PFSK-1 (cell line): ENCODE data around the gene PTPRM.

Experiments
- FOXP2 ChIP-seq: optimal IDR thresholded peaks from 2 replicates; pipeline ENCODE3; 2011; ENCODE audit warnings: borderline replicate concordance, control low read depth, inconsistent platforms; ENCODE audit not compliant: insufficient read depth; ENCODE audit errors: extremely low read length, extremely low read depth
- POLR2AphosphoS5 ChIP-seq: IDR thresholded peaks from 2 replicates; pipeline ENCODE4 v1.6.1; 2012; ENCODE audit warnings: low read depth, mild to moderate bottlenecking, control low read depth, low read length, moderate library complexity
- REST ChIP-seq, 2 experiments: IDR thresholded peaks; 2 replicates each; pipeline versions ENCODE4 v1.6.1 to v1.8.0; 2011 to 2012; ENCODE audit warnings: low read depth in 2 of 2, low read length in 2 of 2, control low read depth in 1 of 2, inconsistent platforms in 1 of 2, mild to moderate bottlenecking in 1 of 2, moderate library complexity in 1 of 2; ENCODE audit not compliant: insufficient read depth in 1 of 2
- SIN3A ChIP-seq: IDR thresholded peaks from 2 replicates; pipeline ENCODE4 v1.6.1; 2012; ENCODE audit warnings: mild to moderate bottlenecking, low read length, moderate library complexity, borderline replicate concordance; ENCODE audit not compliant: insufficient read depth
- TAF1 ChIP-seq: IDR thresholded peaks from 2 replicates; pipeline ENCODE4 v1.6.1; 2012; ENCODE audit warnings: low read length, control low read depth, borderline replicate concordance; ENCODE audit not compliant: insufficient read depth

Gene PTPRM

GRCh38 chr18:8413751-8414150, 846.6 kb downstream of the PTPRM start:
- TF ChIP-seq POLR2AphosphoS5 (no peak), SIN3A (no peak), REST (IDR thresholded peaks at IDR 0.05; ENCODE audit: insufficient read depth in 1 of 2, low read depth in 2 of 2, low read length in 2 of 2) (no peak), FOXP2 (no peak), TAF1 (no peak)

- TF ChIP-seq REST (IDR thresholded peaks at IDR 0.05; ENCODE audit: insufficient read depth in 1 of 2, low read depth in 2 of 2, low read length in 2 of 2) (no peak), SIN3A (no peak), TAF1 (no peak), FOXP2 (no peak), POLR2AphosphoS5 (no peak)
These were observed 849.3 kb downstream of the PTPRM start for GRCh38 chr18:8416212-8417019.

GRCh38 chr18:8422391-8422790, 855.3 kb downstream of the PTPRM start:
- TF ChIP-seq POLR2AphosphoS5 = no peak
- no peak for TF ChIP-seq TAF1
- no peak for TF ChIP-seq SIN3A
- TF ChIP-seq FOXP2 = no peak
- TF ChIP-seq REST (IDR thresholded peaks at IDR 0.05; ENCODE audit: insufficient read depth in 1 of 2, low read depth in 2 of 2, low read length in 2 of 2) = no peak

GRCh38 chr18:8423051-8423557, 856.0 kb downstream of the PTPRM start:
- TF ChIP-seq POLR2AphosphoS5 = no peak
- TF ChIP-seq FOXP2 = no peak

GRCh38 chr18:8424481-8424880, 857.4 kb downstream of the PTPRM start:
- no peak for TF ChIP-seq POLR2AphosphoS5

GRCh38 chr18:8424917-8425725, 858.0 kb downstream of the PTPRM start:
- TF ChIP-seq REST (IDR thresholded peaks at IDR 0.05; ENCODE audit: insufficient read depth in 1 of 2, low read depth in 2 of 2, low read length in 2 of 2) (no peak), FOXP2 (no peak), POLR2AphosphoS5 (no peak), SIN3A (no peak), TAF1 (no peak)
